ENCODE data around the gene GCDH. TPM values are rescaled to one million over a fixed set of nuclear protein-coding genes. Genes with fewer than 3 reads are reported as not detected.

GCDH gene
- total RNA-seq, 2 donors from 2014 or later: 25.8 to 48.4 TPM

DNA sequence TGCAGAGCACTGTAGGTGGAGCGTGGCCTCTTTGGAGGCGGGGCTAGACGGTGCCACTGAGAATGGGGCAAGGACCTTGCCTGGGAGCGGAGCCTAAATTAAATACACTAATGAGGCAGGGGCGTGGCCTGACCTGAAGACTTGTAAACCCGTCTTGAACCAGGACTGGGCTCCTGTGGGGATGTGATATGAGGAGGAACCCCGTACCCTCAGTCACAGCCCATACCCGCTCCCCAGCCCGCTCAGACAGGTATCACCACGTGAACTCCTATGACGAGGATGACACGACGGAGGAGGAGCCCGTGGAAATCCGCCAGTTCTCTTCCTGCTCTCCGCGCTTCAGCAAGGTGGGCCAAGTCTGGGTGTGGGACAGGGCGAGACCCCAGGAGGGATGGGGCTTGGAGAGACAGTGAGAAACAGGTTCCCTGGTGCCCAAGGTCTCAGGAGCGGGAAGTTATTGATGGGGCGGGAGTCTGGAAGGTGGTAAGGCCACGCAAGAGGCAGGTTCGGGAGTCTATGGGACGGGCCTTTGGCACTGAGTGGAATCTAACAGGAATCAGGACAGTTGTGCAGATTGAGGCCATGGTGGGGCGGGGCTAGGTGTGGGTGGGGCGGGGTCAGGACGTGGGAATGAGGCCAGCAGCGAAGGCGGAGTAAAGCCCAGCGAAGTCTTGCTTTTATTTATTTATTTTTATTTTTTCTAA, 24.4 kb upstream of the GCDH start:
- ATAC-seq (replicated peaks): no peak
- Mint-ChIP-seq H3K27ac (no peak overlapping the region), H3K4me1 (peaks cover 11% of the 10 kb centered on the region), H3K27me3 (peaks cover 5% of the 10 kb centered on the region), H3K9me3 (no peaks in the 10 kb centered on the region), H3K36me3 (ENCODE audit: low read depth) (no peaks in the 10 kb centered on the region), H3K4me3 (peak overlapping the region; percentile 64)

GRCh38 chr19:12867120-12868099, 23.6 kb upstream of the GCDH start:
- Mint-ChIP-seq H3K4me3 (peak overlapping the region; percentile 64), H3K27ac (peak overlapping the region; percentile 43), H3K27me3 (peaks cover 5% of the 10 kb centered on the region), H3K4me1 (peaks cover 16% of the 10 kb centered on the region), H3K9me3 (no peaks in the 10 kb centered on the region), H3K36me3 (ENCODE audit: low read depth) (no peaks in the 10 kb centered on the region)
- ATAC-seq (replicated peaks): peak; percentile 86

- Mint-ChIP-seq H3K36me3 (ENCODE audit: low read depth) (no peaks in the 10 kb centered on the region), H3K9me3 (no peaks in the 10 kb centered on the region), H3K27ac (no peak overlapping the region), H3K4me1 (peaks cover 16% of the 10 kb centered on the region), H3K27me3 (peaks cover 3% of the 10 kb centered on the region), H3K4me3 (peak overlapping the region; percentile 64)
- no peak for ATAC-seq (replicated peaks)
These were observed 22.3 kb upstream of the GCDH start for GRCh38 chr19:12868540-12869112.

DNA sequence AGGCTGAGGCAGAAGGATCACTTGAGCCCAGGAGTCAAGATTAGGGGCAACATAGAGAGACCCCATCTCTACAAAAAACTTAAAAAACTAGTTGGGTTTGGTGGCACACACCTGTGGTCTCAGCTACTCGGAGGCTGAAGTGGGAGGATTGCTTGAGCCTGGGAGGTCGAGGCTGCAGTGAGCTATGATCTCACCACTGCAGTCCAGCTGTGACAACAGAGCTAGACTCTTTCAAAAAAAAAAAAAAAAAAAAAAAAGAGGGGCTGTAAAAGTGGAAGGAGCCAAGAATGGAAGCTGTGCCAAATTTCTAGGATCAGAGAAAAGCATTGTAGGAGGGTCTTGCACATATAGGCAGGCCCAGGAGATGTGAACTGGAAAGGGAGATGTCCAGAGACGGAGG, 19.3 kb upstream of the GCDH start:
- peaks cover 3% of the 10 kb centered on the region for H3K27me3 Mint-ChIP-seq
- no peak overlapping the region for H3K27ac Mint-ChIP-seq
- H3K36me3 Mint-ChIP-seq (ENCODE audit: low read depth): peaks cover 20% of the 10 kb centered on the region
- H3K9me3 Mint-ChIP-seq: no peaks in the 10 kb centered on the region
- no peak for ATAC-seq (replicated peaks)
- H3K4me1 Mint-ChIP-seq: peaks cover 12% of the 10 kb centered on the region
- no peak overlapping the region for H3K4me3 Mint-ChIP-seq

DNA sequence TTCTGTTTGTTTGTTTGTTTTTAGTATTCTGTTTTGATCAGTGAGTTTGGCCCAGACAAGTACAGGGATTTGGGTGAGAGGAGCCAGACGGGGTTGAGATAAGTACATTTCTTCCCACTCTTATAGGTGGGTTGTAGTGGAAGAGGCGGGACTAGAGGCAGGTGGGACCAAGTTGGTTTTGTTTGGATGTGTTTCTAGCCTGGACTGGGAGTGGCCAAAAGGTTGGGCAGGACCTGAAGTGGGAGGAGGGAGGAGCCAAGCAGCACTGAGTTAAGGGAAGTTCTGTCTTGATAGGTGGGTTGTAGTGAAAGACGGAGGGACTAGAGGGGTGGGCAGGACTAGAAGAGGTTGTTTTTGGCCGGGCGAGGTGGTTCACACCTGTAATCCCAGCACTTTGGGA, 18.7 kb upstream of the GCDH start:
- Mint-ChIP-seq H3K9me3 (no peaks in the 10 kb centered on the region), H3K4me1 (peaks cover 6% of the 10 kb centered on the region), H3K27me3 (no peaks in the 10 kb centered on the region)

GRCh38 chr19:12872941-12873890, 17.7 kb upstream of the GCDH start:
- peaks cover 5% of the 10 kb centered on the region for H3K4me1 Mint-ChIP-seq
- peak overlapping the region; percentile 22 for H3K4me3 Mint-ChIP-seq
- peaks cover 32% of the 10 kb centered on the region for H3K36me3 Mint-ChIP-seq (ENCODE audit: low read depth)
- peak; percentile 76 for ATAC-seq (replicated peaks)
- no peaks in the 10 kb centered on the region for H3K27me3 Mint-ChIP-seq
- no peak overlapping the region for H3K27ac Mint-ChIP-seq
- no peaks in the 10 kb centered on the region for H3K9me3 Mint-ChIP-seq

More for the DNA sequence above, 18.7 kb upstream of the GCDH start:
- no peak for ATAC-seq (replicated peaks)
- H3K36me3 Mint-ChIP-seq (ENCODE audit: low read depth): peaks cover 24% of the 10 kb centered on the region
- H3K4me3 Mint-ChIP-seq: no peak overlapping the region
- no peak overlapping the region for H3K27ac Mint-ChIP-seq

DNA sequence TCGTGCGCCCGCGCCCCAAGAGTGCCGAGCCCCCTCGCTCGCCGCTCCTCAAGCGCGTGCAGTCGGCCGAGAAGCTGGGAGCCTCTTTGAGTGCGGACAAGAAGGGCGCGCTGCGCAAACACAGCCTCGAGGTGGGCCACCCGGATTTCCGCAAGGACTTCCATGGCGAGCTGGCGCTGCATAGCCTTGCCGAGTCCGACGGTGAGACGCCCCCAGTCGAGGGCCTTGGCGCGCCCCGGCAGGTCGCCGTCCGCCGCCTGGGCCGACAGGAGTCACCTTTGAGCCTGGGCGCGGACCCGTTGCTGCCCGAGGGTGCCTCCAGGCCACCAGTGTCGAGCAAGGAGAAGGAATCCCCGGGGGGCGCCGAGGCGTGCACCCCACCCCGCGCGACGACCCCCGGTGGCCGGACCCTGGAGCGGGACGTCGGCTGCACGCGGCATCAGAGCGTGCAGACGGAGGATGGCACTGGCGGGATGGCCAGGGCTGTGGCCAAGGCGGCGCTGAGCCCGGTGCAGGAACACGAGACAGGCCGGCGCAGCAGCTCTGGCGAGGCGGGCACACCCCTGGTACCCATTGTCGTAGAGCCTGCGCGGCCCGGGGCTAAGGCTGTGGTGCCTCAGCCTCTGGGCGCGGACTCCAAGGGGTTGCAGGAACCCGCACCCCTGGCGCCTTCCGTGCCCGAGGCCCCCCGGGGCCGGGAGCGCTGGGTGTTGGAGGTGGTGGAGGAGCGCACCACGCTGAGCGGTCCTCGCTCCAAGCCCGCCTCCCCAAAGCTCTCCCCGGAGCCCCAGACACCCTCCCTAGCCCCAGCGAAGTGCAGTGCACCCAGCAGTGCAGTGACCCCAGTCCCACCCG, 16.8 kb upstream of the GCDH start:
- ATAC-seq (replicated peaks): no peak
- H3K4me1 Mint-ChIP-seq: peaks cover 5% of the 10 kb centered on the region
- H3K4me3 Mint-ChIP-seq: no peak overlapping the region
- H3K27me3 Mint-ChIP-seq: no peaks in the 10 kb centered on the region
- H3K27ac Mint-ChIP-seq: no peak overlapping the region
- H3K36me3 Mint-ChIP-seq (ENCODE audit: low read depth): peaks cover 38% of the 10 kb centered on the region
- no peaks in the 10 kb centered on the region for H3K9me3 Mint-ChIP-seq

DNA sequence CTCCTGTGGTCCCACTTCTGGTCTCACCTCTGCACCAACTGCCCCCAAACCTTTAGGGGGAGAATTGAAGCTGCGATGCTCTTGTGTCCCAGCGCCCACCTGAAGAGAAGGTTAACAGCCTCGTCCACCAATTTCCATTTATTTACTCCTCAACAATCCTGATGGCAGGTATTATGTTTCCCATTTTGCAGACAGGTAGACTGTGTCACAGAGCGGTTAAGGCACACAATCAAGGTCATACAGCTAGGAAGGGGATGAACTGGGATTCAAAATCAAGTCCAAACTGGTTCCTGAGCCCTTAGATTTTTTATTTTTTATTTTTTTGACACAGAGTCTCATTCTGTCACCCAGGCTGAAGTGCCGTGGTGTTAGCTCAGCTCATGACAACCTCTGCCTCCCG, 15.9 kb upstream of the GCDH start:
- peaks cover 5% of the 10 kb centered on the region for H3K4me1 Mint-ChIP-seq
- H3K27ac Mint-ChIP-seq: no peak overlapping the region
- H3K27me3 Mint-ChIP-seq: no peaks in the 10 kb centered on the region
- no peak overlapping the region for H3K4me3 Mint-ChIP-seq
- peaks cover 38% of the 10 kb centered on the region for H3K36me3 Mint-ChIP-seq (ENCODE audit: low read depth)
- no peak for ATAC-seq (replicated peaks)
- H3K9me3 Mint-ChIP-seq: no peaks in the 10 kb centered on the region

DNA sequence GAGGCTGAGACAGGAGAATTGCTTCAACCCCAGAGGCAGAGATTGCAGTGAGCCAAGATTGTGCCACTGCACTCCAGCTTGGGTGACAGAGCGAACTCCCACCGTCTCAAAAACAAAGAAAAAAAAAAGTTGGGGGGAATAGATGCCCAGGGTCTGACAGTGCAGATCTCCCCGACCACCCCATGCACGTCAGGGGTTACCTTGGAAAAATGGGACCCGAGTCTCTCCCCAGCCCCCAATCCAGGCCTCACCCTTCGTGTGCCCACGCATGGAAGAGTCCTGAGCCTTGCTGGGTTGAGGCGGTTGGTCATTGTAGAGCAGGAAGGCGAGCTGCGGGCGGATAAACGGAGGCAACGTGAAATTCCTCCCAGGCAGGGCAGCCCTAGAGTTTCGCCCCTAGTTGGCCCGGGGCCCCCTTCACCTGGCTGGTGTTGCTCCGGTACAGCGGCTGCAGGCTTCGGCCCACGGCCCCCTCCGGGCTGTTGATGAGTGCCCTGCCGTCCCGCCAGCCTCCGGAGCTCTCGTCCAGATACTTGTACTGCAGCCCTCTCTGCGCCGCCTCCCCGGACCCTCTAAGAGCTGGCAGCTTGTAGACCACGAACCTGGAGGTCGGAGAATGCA, 10.3 kb upstream of the GCDH start:
- Mint-ChIP-seq H3K4me3 (peak overlapping the region; percentile 90), H3K9me3 (no peaks in the 10 kb centered on the region), H3K27me3 (no peaks in the 10 kb centered on the region), H3K4me1 (no peaks in the 10 kb centered on the region), H3K36me3 (ENCODE audit: low read depth) (peaks cover 29% of the 10 kb centered on the region), H3K27ac (peak overlapping the region; percentile 84)
- ATAC-seq (replicated peaks): peak; percentile 13

GRCh38 chr19:12881172-12881808, 9.7 kb upstream of the GCDH start, which contains the start of gene DNASE2:
TSS of gene DNASE2 (minus strand) at chr19:12881449. CDS start at chr19:12881375, 74 bp downstream.
- Mint-ChIP-seq H3K27me3 (no peaks in the 10 kb centered on the region), H3K36me3 (ENCODE audit: low read depth) (peaks cover 22% of the 10 kb centered on the region), H3K4me1 (no peaks in the 10 kb centered on the region), H3K27ac (peak within 1 kb of the TSS; percentile 84), H3K4me3 (peak within 1 kb of the TSS; percentile 90), H3K9me3 (no peaks in the 10 kb centered on the region)
- peak; percentile 86 for ATAC-seq (replicated peaks)

- Mint-ChIP-seq H3K27ac (peak overlapping the region; percentile 10), H3K9me3 (no peaks in the 10 kb centered on the region), H3K27me3 (no peaks in the 10 kb centered on the region), H3K4me1 (no peaks in the 10 kb centered on the region), H3K4me3 (peak overlapping the region; percentile 90), H3K36me3 (ENCODE audit: low read depth) (peaks cover 13% of the 10 kb centered on the region)
- ATAC-seq (replicated peaks): no peak
These were observed 8.4 kb upstream of the GCDH start for GRCh38 chr19:12882589-12882988.

DNA sequence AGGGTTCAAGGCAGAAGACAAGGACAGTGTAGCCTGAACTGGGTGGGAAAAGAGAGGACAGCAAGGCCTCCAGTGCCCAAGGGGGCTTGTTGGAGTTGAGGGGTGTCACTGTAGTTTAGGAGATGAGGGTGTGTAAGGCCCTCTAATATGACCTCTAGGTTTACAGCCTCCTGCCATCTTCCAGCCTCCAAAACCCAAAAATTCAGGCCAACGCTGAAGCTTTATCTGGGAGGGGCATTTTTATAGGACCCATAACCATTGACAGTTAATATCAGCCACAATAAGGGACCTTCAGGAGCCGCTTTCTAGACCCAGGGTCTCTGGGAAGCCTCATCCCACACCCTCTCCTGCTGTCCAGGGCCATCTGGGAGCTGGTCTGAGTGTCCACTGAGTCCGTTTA, 6.8 kb upstream of the GCDH start:
- no peak overlapping the region for H3K27ac Mint-ChIP-seq
- ATAC-seq (replicated peaks): no peak
- no peaks in the 10 kb centered on the region for H3K36me3 Mint-ChIP-seq (ENCODE audit: low read depth)
- H3K9me3 Mint-ChIP-seq: no peaks in the 10 kb centered on the region
- no peaks in the 10 kb centered on the region for H3K4me1 Mint-ChIP-seq
- peak overlapping the region; percentile 88 for H3K4me3 Mint-ChIP-seq
- H3K27me3 Mint-ChIP-seq: no peaks in the 10 kb centered on the region
